Trophoblast cell (in vitro differentiated cells and primary cell): ENCODE data around the gene ATP5PO.

ENCODE experiments used
- DNase-seq, 2 donors: peaks; one replicate each; pipeline ENCODE4 v3.0.0-alpha.2; 2016
- H2AFZ ChIP-seq: 2 replicates; pipeline ENCODE4 v1.6.1; 2013; ENCODE audit warnings: low read length, moderate library complexity, mild to moderate bottlenecking; ENCODE audit not compliant: insufficient read depth, poor library complexity
- H2AK5ac ChIP-seq: 2 replicates; pipeline ENCODE4 v1.6.1; 2013; ENCODE audit warnings: mild to moderate bottlenecking, low read length
- H2BK120ac ChIP-seq: 2 replicates; pipeline ENCODE4 v1.6.1; 2013; ENCODE audit warnings: low read length, mild to moderate bottlenecking, moderate library complexity; ENCODE audit not compliant: insufficient read depth, poor library complexity
- H2BK12ac ChIP-seq: 2 replicates; pipeline ENCODE4 v1.6.1; 2013; ENCODE audit warnings: mild to moderate bottlenecking, low read length, moderate library complexity
- H2BK5ac ChIP-seq: 2 replicates; pipeline ENCODE4 v1.6.1; 2013; ENCODE audit warnings: low read length, low read depth, moderate library complexity, mild to moderate bottlenecking; ENCODE audit not compliant: poor library complexity
- H3K14ac ChIP-seq: 2 replicates; pipeline ENCODE4 v1.6.1; 2013; ENCODE audit warnings: mild to moderate bottlenecking, low read length
- H3K18ac ChIP-seq: 2 replicates; pipeline ENCODE4 v1.6.1; 2013; ENCODE audit warnings: mild to moderate bottlenecking, low read length
- H3K23ac ChIP-seq: 2 replicates; pipeline ENCODE4 v1.6.1; 2013; ENCODE audit warnings: low read length
- H3K27ac ChIP-seq: 2 replicates; pipeline ENCODE4 v1.5.1; 2013; ENCODE audit warnings: low read depth, mild to moderate bottlenecking, inconsistent platforms, low read length, moderate library complexity
- H3K27me3 ChIP-seq: 2 replicates; pipeline ENCODE4 v1.6.1; 2013; ENCODE audit warnings: inconsistent platforms, mild to moderate bottlenecking, low read length, moderate library complexity; ENCODE audit not compliant: insufficient read depth
- H3K36me3 ChIP-seq, 2 experiments: 1 replicate in 1 of 2; 2 replicates in 1 of 2; pipeline ENCODE4 v1.6.1; 2013; ENCODE audit warnings: low read length in 2 of 2, mild to moderate bottlenecking in 2 of 2, moderate library complexity in 1 of 2; ENCODE audit not compliant: insufficient read depth in 2 of 2, control insufficient read depth in 1 of 2
- H3K4ac ChIP-seq: 2 replicates; pipeline ENCODE4 v1.6.1; 2013; ENCODE audit warnings: low read depth, mild to moderate bottlenecking, low read length, moderate library complexity
- H3K4me1 ChIP-seq, 2 experiments: 1 replicate in 1 of 2; 2 replicates in 1 of 2; pipeline ENCODE4 v1.6.1; 2013; ENCODE audit warnings: low read length in 2 of 2, mild to moderate bottlenecking in 2 of 2, moderate library complexity in 1 of 2; ENCODE audit not compliant: insufficient read depth in 2 of 2, control insufficient read depth in 1 of 2
- H3K4me2 ChIP-seq: 2 replicates; pipeline ENCODE4 v1.6.1; 2013; ENCODE audit warnings: inconsistent platforms, mild to moderate bottlenecking, low read length, moderate library complexity
- H3K4me3 ChIP-seq: 2 replicates; pipeline ENCODE4 v1.5.1; 2013; ENCODE audit warnings: mild to moderate bottlenecking, low read depth, low read length, inconsistent platforms
- H3K79me1 ChIP-seq: one replicate; pipeline ENCODE4 v1.6.1; 2013; ENCODE audit warnings: low read length
- H3K79me2 ChIP-seq: 2 replicates; pipeline ENCODE4 v1.6.1; 2013; ENCODE audit warnings: low read length, mild to moderate bottlenecking; ENCODE audit not compliant: control insufficient read depth, insufficient read depth, poor library complexity
- H3K9ac ChIP-seq: 2 replicates; pipeline ENCODE4 v1.6.1; 2013; ENCODE audit warnings: mild to moderate bottlenecking, low read length
- H3K9me3 ChIP-seq: 2 replicates; pipeline ENCODE4 v1.6.1; 2013; ENCODE audit warnings: low read depth, mild to moderate bottlenecking, control low read depth, inconsistent platforms, low read length; ENCODE audit not compliant: insufficient read depth
- H4K12ac ChIP-seq: 2 replicates; pipeline ENCODE4 v1.6.1; 2013; ENCODE audit warnings: low read depth, mild to moderate bottlenecking, low read length, moderate library complexity
- H4K8ac ChIP-seq: 2 replicates; pipeline ENCODE4 v1.6.1; 2013; ENCODE audit warnings: low read depth, mild to moderate bottlenecking, low read length, moderate library complexity
- H4K91ac ChIP-seq: one replicate; pipeline ENCODE4 v1.6.1; 2013; ENCODE audit warnings: low read depth, mild to moderate bottlenecking, low read length, moderate library complexity
- WGBS: extraction: QIAGEN DNeasy Blood & Tissue Kit; methylation state at CpG from one replicate; pipeline ENCODE4 v1.1.7; 2013; ENCODE audit warnings: missing lambda C conversion rate; ENCODE audit not compliant: insufficient read length, insufficient coverage; ENCODE audit errors: extremely low coverage; 5-methylcytosine and 5-hydroxymethylcytosine counted together

Gene ATP5PO

GRCh38 chr21:33938381-33938780 is 22.8 kb upstream of the ATP5PO start:
- no peak overlapping the region for H3K18ac ChIP-seq
- H3K27me3 ChIP-seq, result no peaks in the 10 kb centered on the region
- no peak overlapping the region for H3K14ac ChIP-seq
- H3K9me3 ChIP-seq, result no peaks in the 10 kb centered on the region
- no peak overlapping the region for H4K12ac ChIP-seq
- H3K79me1 ChIP-seq, result peaks cover 2% of the 10 kb centered on the region
- H3K4me1 ChIP-seq, result peaks cover 0 to 7% of the 10 kb centered on the region in 2 experiments
- DNase-seq, result no peak
- H3K27ac ChIP-seq, result no peak overlapping the region
- H4K91ac ChIP-seq, result no peak overlapping the region
- no peak overlapping the region for H2BK12ac ChIP-seq
- H3K4me2 ChIP-seq, result no peak overlapping the region
- H4K8ac ChIP-seq, result no peak overlapping the region
- no peaks in the 10 kb centered on the region for H3K79me2 ChIP-seq
- H3K4me3 ChIP-seq, result no peak overlapping the region
- H2AFZ ChIP-seq, result no peak overlapping the region
- H3K36me3 ChIP-seq, result no peaks in the 10 kb centered on the region
- no peak overlapping the region for H3K9ac ChIP-seq
- H2AK5ac ChIP-seq, result no peak overlapping the region
- H3K4ac ChIP-seq, result no peak overlapping the region
- no peak overlapping the region for H2BK120ac ChIP-seq
- no peak overlapping the region for H2BK5ac ChIP-seq
- no peak overlapping the region for H3K23ac ChIP-seq
- no CpG with 5 or more reads among the region's 3 CpGs for WGBS

GRCh38 chr21:33937931-33938339 is 22.3 kb upstream of the ATP5PO start:
- Histone ChIP-seq H3K4me2 (no peak overlapping the region), H4K91ac (no peak overlapping the region), H3K4me3 (no peak overlapping the region), H2BK120ac (no peak overlapping the region), H3K79me1 (peaks cover 2% of the 10 kb centered on the region), H3K27me3 (no peaks in the 10 kb centered on the region), H2BK12ac (no peak overlapping the region), H3K9ac (no peak overlapping the region), H3K27ac (no peak overlapping the region), H3K4ac (no peak overlapping the region), H3K79me2 (no peaks in the 10 kb centered on the region), H3K18ac (no peak overlapping the region), H2AFZ (no peak overlapping the region), H2AK5ac (no peak overlapping the region), H4K8ac (no peak overlapping the region), H3K14ac (no peak overlapping the region), H3K36me3 (no peaks in the 10 kb centered on the region), H3K9me3 (no peaks in the 10 kb centered on the region), H4K12ac (no peak overlapping the region), H3K4me1 (peaks cover 0 to 7% of the 10 kb centered on the region in 2 experiments), H2BK5ac (no peak overlapping the region), H3K23ac (no peak overlapping the region)
- no peak for DNase-seq
- WGBS, result no CpG with 5 or more reads among the region's 14 CpGs

- Histone ChIP-seq H3K79me1 (peaks cover 2% of the 10 kb centered on the region), H3K36me3 (no peaks in the 10 kb centered on the region), H3K9me3 (no peaks in the 10 kb centered on the region), H2AK5ac (no peak overlapping the region), H2AFZ (no peak overlapping the region), H3K27ac (no peak overlapping the region), H4K91ac (no peak overlapping the region), H3K4me2 (no peak overlapping the region), H3K4me1 (peaks cover 0 to 9% of the 10 kb centered on the region in 2 experiments), H3K27me3 (no peaks in the 10 kb centered on the region), H4K8ac (no peak overlapping the region), H3K79me2 (no peaks in the 10 kb centered on the region), H3K14ac (no peak overlapping the region), H3K18ac (no peak overlapping the region), H3K23ac (no peak overlapping the region), H3K9ac (no peak overlapping the region), H2BK120ac (no peak overlapping the region), H3K4ac (no peak overlapping the region), H4K12ac (no peak overlapping the region), H3K4me3 (no peak overlapping the region), H2BK12ac (no peak overlapping the region), H2BK5ac (no peak overlapping the region)
- no CpG with 5 or more reads among the region's 4 CpGs for WGBS
- no peak for DNase-seq
Observed at GRCh38 chr21:33937146-33937545, 21.5 kb upstream of the ATP5PO start.

- Histone ChIP-seq H4K91ac (no peak overlapping the region), H2BK120ac (no peak overlapping the region)
- WGBS, result no CpG with 5 or more reads among the region's 4 CpGs
Observed at GRCh38 chr21:33936301-33937038, 20.9 kb upstream of the ATP5PO start.

More at GRCh38 chr21:33936301-33937038, 20.9 kb upstream of the ATP5PO start:
- DNase-seq, result no peak
- Histone ChIP-seq H2BK12ac (no peak overlapping the region), H3K36me3 (no peaks in the 10 kb centered on the region), H3K9me3 (no peaks in the 10 kb centered on the region), H3K79me1 (peaks cover 4% of the 10 kb centered on the region), H2BK5ac (no peak overlapping the region), H2AFZ (no peak overlapping the region), H3K27ac (no peak overlapping the region), H3K4me2 (no peak overlapping the region), H4K12ac (no peak overlapping the region), H3K14ac (no peak overlapping the region), H3K9ac (no peak overlapping the region), H4K8ac (no peak overlapping the region), H2AK5ac (no peak overlapping the region), H3K18ac (no peak overlapping the region), H3K23ac (no peak overlapping the region), H3K4me3 (no peak overlapping the region), H3K4ac (no peak overlapping the region), H3K79me2 (no peaks in the 10 kb centered on the region), H3K4me1 (peaks cover 0 to 12% of the 10 kb centered on the region in 2 experiments), H3K27me3 (no peaks in the 10 kb centered on the region)
